HG02798 (cell line): ENCODE results near the gene ST6GALNAC6.

Experiments used
- ATAC-seq: cut with Tn5 transposase; IDR thresholded peaks from one replicate; pipeline ENCODE4 v1.9.1; 2021; ENCODE audit warnings: mild to moderate bottlenecking; ENCODE audit not compliant: unreplicated experiment, poor library complexity

ST6GALNAC6 gene, protein sequence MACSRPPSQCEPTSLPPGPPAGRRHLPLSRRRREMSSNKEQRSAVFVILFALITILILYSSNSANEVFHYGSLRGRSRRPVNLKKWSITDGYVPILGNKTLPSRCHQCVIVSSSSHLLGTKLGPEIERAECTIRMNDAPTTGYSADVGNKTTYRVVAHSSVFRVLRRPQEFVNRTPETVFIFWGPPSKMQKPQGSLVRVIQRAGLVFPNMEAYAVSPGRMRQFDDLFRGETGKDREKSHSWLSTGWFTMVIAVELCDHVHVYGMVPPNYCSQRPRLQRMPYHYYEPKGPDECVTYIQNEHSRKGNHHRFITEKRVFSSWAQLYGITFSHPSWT

DNA sequence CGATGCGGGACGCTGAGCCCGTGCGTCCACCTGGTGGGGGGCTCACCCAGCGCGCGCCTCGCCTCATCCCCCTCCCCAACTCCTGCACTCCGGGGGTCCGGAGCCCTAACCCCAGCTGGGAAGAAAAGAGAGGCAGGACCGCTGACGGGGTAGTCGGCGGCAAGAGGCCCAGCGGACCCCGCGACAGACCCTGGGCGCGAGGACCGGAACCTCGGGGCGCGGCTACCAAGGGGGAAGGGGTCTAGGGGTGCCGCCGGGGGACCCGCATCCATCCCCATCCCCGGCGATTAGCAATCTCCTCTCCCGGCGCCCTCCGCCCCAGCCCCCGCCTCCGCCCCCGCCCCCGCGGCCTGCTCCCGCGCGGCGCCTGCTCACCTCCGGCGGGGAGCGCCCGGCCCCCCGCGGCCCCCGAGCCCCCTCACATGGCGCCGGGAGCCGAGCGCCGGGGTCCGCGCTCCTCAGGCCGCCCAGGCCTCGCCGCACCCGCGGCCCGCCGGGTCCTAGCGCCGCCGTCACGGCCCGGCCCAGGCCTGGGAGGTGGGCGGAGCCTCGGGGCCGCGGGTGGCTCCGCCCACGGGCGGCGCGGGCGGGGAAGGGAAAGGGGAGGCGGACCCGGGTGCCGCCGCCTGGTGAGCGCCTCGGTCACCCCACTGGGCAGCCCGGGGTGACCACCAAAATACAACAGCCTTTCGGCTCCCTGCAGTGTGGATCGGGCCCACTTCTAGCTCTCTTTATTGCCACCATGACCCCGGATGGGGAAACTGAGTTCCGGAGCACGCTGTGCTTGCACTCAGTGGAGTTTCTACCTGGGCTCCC lies at the start of gene ST6GALNAC6:
ST6GALNAC6 (minus strand) TSS at position 476 of the 816 bp plus-strand sequence. CDS start 1,622 bp downstream, outside the sequence.
- peak; percentile 79 for ATAC-seq

DNA sequence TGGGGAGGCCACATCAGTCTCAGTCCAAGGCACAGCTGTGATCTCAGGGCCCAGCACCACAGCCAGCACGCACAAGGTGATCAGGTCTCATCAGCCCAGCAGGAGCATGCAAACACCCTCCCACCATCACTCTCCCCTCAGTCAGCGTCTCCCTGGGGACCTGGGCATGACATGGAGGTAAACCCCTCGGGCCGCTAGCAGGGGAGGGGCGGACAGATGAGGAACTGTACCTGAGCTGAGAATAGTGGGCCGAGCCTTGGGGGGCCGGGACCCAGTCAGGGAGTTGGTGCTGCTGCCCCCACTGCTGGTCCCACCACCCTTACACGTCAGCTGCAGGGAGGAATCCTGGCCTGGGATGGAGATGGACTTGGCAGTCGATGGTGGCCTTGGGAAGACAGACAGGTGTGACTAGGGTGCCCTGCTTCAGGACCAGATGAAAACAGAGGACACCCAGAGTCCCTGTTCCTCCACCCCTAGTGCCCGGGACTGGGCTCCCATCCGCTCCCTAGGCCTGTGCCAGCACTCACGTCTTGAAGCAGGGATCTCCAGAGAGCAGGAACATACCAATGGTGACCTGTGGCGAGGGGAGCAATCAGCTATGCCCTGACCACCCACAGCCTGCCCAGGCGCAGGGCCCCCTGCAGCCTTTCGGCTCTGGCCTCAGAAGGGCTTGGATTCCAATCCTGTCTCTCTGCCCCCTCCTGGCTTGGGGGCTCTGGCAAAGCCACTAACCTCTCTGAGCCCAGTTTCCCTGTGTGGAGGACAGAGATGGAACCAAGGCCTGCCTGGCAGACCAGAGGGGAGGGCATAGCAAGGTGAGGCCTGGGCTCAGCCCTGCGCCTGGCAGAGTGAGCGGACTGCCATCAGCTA lies 48.7 kb upstream of the ST6GALNAC6 start:
- no peak for ATAC-seq

DNA sequence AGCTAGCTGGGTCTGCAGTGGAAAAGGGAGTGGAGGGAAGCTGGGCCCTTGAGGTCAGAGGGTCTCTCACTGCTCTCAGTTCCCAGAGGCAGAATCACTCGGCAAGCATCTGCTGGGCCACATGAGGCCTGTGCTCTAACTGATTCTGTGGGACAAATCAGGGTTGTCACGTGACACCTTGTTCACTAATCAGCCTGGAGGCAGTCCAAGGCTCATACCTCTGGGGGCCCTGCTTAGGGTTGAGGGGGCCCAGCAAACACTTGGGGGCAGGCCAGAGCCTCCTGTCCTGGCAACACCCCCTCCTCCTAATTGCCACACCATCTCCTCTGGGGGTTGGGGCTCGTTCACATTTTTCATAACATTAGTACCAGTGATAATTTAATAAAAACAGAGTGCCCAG lies 47.3 kb upstream of the ST6GALNAC6 start:
- no peak for ATAC-seq

DNA sequence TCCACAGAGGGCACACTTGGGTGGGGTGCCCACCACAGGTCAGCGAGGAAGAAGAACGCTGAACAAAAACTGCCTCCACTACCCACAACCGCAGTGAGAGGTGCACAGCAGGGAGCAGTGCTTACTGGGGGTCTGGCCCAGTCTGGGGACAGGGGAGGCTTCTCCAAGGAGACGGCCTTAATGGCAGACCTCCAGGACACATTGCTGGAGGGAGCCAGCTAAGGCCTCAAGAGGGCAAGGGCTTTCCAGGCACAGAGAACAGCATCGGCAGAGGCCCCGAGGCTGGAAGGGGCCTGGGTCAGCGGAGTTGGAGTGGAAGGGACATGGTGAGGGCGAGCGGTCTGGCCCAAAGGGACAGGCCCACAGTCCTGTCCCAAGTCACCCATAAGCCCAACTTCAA lies 46.5 kb upstream of the ST6GALNAC6 start:
- ATAC-seq = no peak

DNA sequence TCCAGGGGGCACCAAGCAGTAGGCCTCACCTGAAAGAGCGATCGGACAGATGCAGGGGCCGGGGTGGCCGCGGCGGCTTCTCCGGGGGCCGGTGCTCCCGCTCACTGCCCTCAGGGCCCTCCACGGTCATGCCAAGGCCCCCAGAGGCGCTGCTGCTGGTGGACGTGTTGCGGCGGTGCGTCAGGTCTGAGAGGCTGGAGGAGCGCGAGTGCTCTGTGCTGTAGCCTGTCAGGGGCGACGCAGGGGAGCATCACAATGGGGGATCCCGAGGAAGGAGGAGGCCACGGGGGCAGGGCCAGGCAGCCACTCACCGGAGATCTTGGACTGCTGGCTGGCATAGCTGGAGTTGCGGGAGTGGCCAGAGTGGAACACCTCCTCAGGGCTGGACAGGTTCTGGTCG lies 45.9 kb upstream of the ST6GALNAC6 start:
- no peak for ATAC-seq

DNA sequence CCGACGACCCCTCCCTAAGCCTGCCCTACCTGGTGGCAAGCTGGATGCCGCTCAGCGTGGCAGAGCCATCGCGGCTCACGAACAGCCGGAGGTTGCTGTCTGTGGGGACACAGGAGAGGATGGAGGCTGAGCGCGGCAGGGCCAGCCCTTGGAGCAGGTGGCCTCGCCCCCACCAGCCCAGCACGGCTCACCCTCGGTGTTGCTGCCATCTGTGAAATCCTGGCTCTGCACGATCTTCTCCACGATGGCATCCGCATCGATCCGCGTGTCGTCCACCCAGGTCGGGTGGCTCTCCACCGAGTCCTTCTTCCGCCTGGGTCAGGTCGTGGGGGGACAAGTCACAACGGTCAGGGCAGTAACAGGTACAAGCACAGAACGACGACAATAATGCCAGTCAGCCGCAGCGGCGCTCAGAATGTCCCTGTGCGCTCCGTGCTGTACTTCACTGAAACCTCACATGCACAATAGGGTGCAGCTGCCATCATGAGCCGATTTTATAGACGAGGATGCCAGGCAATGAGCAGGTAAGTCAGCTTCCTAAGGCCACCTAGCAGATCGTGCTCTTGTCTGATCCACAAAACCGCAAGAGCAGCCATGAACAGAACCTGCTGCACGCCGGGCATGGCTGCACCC lies 45.3 kb upstream of the ST6GALNAC6 start:
- ATAC-seq = no peak

DNA sequence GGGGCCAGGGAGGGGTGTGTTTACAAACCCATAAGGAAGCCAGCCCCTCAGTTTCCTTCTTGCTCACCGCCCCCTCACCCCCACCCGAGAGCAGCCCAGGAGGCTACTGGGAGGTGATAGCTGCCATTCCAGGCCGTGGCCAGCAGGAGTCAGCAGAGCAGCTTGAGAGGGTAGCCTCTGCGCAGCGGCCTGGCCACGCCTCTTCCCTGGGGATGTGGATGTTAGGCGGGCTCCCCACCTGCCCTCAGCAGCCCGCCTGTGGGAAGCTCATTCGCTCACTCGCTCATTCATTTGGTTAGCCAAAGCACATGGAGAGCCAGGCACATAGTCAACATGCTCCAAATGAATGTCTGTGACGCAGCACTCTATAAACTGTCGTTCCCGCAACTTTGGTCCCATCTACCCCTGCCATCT lies 44.3 kb upstream of the ST6GALNAC6 start:
- peak; percentile 67 for ATAC-seq

DNA sequence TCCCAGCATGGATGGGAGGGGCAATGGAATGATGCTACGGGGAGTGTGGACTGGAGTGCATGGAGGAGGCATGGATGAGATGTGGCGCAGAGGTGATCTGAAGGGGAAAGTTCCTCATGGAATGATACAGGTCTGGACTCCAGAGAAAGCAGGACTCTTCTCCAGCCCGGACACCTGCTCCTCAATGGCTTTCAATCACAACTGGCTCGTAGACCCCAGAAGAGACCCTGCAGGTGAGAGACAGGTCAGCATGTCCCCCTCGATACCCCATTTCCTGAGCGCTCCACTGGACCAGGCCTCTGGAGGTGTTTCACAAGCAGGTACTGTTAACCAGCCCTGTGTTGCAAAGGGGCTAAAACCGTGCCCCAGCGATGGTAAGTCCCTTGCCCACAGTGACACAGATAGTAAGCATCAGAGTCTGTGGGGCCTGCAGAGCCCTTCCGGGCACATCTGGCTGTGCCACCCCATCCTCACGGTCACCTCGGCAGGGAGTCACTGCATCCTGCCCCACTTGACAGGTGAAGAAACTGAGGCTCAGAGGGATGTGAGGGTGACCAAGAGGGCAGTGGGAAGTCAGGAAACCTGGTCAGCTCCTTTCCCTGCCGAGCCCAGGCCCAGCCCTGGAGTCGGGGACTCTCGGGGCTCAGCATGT lies 43.7 kb upstream of the ST6GALNAC6 start:
- ATAC-seq = no peak

DNA sequence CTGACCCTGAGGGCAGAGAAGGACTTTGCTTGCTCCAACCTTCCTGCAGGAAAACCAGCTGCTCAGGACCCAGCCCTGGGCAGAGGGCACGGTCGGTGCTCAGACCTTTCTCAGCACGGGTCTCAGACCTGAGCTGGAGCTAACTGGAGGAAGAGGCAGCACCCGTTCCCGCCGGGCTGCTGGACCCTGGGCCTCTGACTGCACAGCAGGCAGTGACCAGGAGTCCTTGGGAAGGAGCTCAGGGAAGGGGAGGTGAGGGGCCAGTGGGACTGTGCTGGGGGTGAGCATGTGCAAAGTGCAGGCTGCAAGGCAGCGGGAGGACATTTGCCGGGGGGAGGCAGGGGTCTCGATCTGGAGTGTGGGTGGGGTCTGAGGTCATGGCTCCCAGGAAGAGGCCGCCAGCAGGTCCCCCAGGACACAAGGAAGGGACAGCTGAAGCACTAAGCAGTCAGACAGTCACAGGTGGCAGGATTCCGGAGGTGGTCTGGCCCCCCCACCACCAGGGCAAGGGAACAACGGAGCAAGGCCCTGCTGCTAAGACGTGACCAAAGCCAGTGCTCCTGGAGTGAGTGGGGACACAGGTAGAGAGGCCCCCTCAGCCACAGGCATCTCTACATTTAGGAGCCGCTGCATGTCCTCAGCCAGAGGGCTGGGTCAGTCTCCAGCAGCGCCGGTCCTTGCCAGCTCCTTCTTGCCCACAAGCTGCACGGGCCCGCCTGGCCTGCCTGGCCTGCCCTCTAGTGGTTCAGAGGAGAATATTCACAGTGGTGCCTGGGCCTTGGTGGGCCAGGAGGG lies 43.0 kb upstream of the ST6GALNAC6 start:
- ATAC-seq = no peak

DNA sequence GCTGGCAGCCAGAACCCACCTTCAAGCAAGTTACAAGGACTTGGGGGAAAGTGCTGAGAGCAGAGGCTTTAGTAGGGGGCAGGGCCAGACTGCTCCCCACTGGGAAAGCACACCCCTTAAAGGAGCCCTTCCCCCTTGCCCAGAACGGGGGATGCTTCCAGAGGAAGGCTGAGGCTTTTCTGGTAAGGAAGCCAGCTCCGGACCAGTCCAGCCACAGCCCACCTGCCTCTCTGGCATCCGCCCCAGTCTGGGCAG lies 42.5 kb upstream of the ST6GALNAC6 start:
- ATAC-seq = no peak

DNA sequence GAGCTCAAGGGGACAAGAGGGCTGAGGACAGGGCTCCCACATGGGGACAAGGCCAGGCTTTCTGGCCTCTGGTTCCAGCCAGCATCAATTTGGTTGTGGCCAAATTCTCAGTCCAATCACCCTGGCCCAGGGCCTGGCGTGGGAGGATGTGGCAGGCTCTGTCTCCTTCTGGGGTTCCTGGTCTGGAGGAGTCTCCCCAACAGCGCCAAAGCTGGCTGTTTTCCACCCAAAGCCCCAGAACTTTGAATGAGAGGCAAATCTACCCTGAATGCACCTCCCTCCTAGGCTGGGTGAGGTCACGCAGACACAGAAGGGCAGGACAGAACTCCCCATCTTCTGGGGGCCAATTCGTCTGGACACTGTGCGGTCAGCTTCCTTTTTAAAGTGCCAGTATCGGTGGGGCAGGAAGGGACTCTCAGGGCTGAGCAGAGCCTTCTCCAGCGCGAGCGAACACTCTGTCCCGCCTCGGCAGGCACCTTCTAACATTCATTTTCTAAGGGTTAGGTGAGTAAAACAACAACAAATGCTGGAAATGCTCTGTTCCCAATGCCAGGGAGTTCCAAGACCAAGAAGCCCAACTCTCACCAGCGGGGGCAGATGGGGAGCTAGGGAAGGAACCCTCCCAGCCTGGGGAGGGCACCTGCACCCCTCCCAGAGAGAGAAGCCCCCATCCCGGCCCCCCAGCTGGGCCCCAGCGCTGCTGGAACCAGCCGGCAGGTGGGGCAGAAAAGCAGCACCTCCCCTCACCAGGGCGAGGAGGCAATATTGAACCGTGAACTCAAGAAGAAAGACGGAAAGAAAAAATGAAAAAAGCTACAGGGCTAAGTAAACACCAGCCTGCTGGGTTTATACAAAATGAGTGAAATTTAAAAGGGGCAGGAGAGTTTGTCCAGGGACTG lies 41.9 kb upstream of the ST6GALNAC6 start:
- ATAC-seq = no peak

DNA sequence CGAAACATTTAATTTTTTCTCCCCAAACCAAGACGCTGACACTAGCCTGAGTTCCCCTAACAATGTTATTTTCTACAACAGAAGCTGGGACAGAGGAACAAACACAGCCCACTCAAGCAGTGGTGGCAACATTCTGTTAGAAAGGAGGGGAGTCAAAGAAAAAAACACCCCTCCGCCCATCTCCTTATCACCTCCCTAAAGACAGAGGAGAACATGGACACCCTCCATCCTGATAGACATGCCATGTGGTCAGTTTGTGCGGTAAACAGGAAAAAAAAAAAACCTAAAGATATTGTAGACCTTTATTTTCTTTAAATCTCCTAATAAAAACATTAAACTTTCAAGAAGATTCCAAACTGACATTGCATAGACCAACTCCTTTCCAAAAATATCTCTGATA lies 41.2 kb upstream of the ST6GALNAC6 start:
- no peak for ATAC-seq

DNA sequence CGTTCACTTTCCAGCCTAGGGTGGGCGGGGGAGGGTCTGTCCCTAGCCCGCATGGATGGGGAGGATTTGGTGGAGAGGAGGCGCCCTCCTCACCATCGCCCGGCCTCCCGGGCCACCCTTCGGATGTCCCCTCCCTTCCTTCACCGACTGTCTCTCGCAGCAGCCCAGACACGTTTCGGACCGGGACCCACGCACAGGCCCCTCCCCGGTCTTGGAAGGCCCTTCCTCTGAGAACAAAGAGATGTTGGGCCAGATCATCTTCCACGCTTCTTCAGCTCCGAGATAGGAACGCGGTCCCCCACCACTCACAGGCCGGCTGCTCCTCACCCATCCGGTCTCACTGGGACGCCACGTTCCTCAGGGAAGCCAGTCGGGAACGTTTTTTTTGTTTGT lies 38.9 kb upstream of the ST6GALNAC6 start:
- no peak for ATAC-seq

DNA sequence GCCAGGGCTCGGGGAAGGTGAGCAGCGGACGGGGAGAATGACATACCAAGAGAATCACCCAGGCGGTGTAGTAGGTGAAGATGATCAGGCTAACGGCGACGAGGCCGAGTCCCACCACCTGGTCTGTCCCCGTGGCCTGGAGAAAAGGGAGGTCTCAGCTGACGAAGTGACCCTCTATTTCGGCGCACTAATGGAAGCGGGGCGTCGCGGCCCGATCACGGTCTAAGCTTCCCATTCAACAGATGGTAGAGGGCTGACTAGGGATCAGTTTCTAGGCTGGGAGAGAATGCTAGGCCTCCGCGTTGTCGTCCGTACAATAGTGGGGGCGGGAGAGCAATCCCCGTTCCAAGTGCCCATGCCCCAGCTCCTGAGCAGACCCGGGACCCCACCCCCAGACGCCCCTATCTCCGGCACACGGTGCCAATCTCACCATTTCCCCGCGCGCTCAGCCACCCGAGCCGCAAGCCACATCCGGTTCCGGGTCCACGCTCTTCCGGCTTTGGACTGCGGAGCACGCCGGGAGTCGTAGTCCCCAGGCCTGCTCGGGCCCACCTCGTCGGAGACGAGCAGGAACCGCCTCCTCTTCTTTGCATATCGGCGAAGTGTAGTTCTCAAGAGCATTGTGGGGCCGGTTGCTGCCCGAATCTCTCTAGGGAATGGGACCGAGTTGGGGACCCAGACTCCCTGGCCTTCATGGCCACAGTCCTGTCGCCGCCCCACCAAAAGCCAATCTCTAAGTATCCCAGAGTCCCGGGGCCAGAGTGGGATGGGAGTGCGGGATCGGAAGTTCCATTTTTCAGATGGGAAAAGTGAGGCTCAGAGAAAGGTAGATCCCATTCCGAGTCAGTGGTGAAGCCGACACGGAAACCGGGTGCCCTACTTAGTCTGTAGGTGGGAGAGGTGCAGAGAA lies 38.2 kb upstream of the ST6GALNAC6 start, which contains the start of gene DPM2:
DPM2 (minus strand) TSS at position 467 of the 910 bp plus-strand sequence; CDS start at position 433, 34 bp downstream.
- peak; percentile 91 for ATAC-seq

DNA sequence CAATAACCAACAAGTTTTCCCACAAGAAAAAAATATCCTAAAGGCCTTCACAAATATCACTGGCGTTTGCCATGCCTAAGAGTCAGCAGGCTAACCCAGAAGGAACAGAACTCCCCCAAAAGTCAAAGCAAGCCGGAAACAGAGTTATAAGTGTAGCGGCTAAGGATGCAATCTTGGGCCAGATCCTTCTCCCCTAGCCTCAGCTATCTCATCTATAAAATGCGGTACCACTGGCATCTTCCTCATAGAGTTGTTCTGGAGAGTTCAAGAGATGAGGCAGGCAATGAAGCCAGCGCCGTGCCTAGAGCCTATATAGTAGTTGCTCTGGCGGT lies 37.6 kb upstream of the ST6GALNAC6 start:
- no peak for ATAC-seq

DNA sequence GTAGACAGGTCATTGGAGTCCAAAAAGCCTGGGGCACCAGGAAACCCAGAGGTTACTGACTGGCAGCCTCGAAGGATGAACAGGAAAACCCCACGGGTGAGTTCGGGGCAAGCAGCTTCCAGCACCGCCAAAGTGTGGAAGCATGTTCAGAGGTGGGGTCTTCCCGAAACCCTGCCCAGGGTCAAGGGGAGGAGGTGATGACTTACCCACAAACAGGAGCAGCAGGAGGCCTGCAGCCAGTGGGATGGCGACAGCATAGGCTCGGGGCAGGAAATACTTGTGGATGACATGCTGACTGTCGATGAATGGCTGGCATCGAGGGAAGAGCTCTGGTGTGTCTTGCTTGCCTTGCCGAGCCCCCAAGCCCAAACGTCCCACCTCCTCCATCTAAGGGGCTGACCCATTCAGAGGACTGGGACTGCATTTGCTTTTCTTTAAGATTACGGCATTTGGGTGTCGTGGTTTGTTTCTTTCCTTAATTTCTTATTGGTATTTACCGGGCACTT lies 37.0 kb upstream of the ST6GALNAC6 start:
- ATAC-seq = no peak

DNA sequence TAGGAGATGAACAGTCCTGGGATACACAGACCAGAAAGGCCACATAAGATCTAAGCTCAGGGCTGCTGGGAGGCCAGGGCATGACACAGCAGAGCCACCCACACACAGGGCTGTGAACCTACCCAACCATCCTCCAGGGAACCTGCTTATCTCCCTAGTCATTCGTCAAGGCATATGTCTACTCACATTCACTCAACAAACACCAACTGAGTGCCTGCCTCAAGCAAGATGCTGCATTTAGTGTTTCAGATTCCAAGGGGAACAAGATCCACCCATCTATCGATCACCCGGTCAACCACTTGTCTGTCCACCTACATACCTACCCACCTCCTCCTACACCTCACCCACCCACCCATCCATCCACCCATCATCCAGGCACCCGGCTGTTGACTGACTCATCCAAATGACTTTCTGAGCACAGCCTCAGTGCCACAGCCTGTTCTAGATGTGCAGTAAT lies 36.4 kb upstream of the ST6GALNAC6 start:
- ATAC-seq = no peak
